LNCaP clone FGC (cell line): ENCODE results near the gene BACH1.

Experiments used
- DNase-seq: peaks from one replicate; pipeline ENCODE4 v3.0.0-alpha.2; 2011; ENCODE audit warnings: low read depth
- H3K4me3 ChIP-seq: 2 replicates; pipeline ENCODE4 v1.5.1; 2011; ENCODE audit warnings: mild to moderate bottlenecking, low read depth, low read length, control low read depth
- TF ChIP-seq, protein P1 (sequence below): IDR thresholded peaks from 2 replicates; pipeline ENCODE4 v1.5.1; 2012; ENCODE audit warnings: mild to moderate bottlenecking; ENCODE audit not compliant: control insufficient read depth, insufficient read depth; ENCODE audit errors: extremely low read depth

BACH1 gene

DNA sequence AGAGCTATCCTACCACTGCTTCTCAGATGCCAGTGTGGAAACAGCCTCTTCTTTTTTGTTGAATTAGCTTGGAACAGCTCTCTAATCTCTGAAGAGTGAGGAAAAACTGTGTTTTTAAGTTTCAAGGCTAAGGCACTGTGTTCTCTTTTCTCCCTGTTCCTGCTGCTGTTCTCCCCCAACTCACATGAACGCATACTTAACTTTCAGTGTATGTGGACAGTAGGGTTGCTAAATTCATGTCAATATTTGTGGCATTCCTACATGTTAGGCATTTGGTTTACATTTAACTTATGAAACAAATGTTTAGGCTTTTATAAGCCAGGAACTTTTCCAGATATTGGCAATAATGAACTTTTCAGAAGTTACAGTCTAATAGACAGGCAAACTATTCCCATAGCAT is 6.8 kb downstream of the BACH1 start:
- H3K4me3 ChIP-seq: no peak overlapping the region
- DNase-seq: no peak
- TF ChIP-seq, protein P1, sequence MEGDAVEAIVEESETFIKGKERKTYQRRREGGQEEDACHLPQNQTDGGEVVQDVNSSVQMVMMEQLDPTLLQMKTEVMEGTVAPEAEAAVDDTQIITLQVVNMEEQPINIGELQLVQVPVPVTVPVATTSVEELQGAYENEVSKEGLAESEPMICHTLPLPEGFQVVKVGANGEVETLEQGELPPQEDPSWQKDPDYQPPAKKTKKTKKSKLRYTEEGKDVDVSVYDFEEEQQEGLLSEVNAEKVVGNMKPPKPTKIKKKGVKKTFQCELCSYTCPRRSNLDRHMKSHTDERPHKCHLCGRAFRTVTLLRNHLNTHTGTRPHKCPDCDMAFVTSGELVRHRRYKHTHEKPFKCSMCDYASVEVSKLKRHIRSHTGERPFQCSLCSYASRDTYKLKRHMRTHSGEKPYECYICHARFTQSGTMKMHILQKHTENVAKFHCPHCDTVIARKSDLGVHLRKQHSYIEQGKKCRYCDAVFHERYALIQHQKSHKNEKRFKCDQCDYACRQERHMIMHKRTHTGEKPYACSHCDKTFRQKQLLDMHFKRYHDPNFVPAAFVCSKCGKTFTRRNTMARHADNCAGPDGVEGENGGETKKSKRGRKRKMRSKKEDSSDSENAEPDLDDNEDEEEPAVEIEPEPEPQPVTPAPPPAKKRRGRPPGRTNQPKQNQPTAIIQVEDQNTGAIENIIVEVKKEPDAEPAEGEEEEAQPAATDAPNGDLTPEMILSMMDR: no peak

DNA sequence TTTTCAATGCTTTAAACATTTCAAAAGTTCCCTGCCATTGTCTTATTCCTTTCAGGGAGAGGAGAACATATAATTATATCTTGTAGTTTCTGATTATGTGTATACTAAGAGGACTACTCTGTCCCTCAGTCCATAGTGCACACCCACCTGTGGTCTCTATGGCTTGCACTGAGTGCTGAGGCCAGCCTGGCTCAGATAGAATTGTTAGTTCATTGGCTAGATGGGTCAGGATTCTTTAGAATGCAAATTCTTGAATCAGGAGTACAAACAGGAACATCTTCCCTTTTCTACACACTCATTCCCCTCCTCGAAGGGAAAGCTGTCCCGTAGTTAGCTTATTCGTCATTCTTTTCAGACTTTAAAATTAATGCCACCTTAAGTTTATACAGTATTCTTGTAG is 8.2 kb downstream of the BACH1 start:
- no peak overlapping the region for H3K4me3 ChIP-seq
- TF ChIP-seq, protein P1: no peak
- no peak for DNase-seq

DNA sequence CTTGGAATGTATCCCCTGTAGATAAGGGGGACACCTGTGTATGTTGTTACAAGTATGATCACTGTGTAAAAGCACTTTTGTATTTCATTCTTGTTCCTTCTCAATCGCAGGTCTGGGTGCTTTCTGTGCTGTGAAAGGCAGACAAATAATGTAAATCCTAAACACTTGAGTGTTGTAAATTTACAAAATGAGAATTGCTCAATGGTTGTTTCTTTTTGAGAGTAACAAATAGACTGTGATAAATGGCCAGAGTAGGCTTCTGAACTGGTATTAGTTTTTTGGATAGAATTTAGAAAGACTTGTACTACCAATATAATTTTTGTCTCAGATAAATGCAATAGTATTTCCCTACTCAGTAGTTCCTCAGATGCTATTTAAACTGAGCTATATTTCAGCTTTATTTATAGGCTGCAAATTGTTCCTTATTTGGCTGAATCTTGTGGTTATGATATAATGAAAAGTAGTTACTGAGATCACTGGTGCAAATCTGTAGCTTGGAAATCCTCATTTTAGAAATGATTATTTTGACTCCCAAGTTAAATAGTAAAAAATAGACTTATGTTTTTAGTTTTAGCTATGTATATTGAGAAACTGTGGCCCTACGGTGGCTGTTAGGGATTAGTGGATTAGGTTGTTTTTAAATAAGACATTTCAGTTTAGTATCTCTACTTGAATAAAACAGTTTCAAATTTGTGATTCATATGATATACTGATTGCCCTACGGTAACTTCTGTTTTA is 9.2 kb downstream of the BACH1 start:
- TF ChIP-seq, protein P1: no peak
- H3K4me3 ChIP-seq: no peak overlapping the region
- DNase-seq: no peak

DNA sequence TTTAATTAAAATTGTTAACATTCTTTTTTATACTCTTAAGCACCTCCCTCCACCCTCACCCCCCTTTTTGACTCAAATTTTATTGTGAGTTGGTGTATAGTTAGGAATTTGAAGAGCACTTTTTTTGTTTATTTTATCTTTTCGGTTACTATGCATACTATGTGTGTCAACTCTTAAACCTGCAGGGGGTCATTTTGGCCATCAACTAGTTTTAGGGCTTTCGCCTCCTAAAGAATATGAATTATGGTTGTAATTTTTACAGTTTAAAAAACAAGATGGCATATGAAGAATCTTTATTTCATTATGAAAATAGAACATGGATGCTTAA is 9.7 kb downstream of the BACH1 start:
- H3K4me3 ChIP-seq: no peak overlapping the region
- TF ChIP-seq, protein P1: no peak
- DNase-seq: no peak

DNA sequence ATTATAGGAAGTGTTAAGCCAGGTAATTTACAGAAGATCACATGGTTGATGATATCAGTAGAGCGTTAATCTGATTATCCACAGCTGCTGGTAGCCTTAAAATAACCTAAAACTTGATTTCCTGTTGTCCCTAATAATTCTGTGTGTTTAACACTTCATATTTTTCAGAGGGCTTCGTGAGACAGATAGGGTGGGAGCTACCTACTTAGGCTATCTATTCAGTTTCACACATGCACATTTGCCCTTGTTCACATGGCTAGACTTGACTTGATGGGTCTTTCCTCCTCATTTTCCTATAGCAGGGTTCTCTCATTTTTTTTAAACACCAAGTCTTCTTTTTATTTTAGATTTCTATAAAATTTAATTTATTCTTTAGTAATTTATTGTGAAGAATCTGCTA is 11.0 kb downstream of the BACH1 start:
- TF ChIP-seq, protein P1: no peak
- DNase-seq: no peak
- H3K4me3 ChIP-seq: no peak overlapping the region

DNA sequence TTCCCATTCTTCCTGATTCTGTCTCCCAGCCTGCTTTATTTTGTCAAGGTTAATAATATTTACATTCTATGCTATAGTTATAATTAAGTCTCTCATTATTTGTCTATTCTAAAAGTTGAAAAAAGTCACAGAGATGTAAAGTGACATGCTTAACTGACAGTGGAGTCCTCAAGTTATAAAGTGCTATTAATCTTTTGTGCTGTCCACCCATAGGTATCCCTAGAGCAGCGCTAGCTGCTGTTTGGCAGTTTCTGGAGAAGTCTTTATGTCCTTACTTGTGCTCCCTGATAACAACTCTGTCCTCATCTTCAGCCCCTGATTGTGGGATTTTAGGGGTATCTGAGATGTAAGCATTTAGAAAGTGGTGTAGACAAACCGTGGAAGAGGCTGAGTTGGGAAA is 13.1 kb downstream of the BACH1 start:
- no peak for DNase-seq
- TF ChIP-seq, protein P1: no peak
- H3K4me3 ChIP-seq: no peak overlapping the region

DNA sequence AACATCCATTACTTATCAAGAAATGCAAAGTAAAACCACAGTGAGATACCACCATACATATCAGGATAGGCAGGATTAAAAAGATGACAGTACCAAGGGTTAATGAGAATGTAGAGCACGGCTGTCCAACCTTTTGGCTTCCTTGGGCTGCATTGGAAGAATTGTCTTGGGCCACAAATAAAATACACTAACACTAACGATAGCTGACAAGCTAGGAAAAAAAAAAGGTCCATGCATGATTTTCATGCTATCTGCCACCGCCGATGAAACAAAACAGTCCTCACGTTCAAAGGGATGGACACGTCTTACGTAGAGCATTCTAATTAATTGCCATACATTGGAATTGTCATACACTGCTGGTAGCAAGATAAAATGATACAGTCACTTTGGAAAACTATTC is 14.3 kb downstream of the BACH1 start:
- TF ChIP-seq, protein P1: no peak
- no peak for DNase-seq
- H3K4me3 ChIP-seq: no peak overlapping the region
